HG03565 (cell line): ENCODE data around the gene HNRNPLL.

ENCODE experiments used
- ATAC-seq: cut with Tn5 transposase; IDR thresholded peaks from one replicate; pipeline ENCODE4 v1.9.1; 2021; ENCODE audit warnings: mild to moderate bottlenecking, moderate library complexity; ENCODE audit not compliant: unreplicated experiment

The HNRNPLL gene

DNA sequence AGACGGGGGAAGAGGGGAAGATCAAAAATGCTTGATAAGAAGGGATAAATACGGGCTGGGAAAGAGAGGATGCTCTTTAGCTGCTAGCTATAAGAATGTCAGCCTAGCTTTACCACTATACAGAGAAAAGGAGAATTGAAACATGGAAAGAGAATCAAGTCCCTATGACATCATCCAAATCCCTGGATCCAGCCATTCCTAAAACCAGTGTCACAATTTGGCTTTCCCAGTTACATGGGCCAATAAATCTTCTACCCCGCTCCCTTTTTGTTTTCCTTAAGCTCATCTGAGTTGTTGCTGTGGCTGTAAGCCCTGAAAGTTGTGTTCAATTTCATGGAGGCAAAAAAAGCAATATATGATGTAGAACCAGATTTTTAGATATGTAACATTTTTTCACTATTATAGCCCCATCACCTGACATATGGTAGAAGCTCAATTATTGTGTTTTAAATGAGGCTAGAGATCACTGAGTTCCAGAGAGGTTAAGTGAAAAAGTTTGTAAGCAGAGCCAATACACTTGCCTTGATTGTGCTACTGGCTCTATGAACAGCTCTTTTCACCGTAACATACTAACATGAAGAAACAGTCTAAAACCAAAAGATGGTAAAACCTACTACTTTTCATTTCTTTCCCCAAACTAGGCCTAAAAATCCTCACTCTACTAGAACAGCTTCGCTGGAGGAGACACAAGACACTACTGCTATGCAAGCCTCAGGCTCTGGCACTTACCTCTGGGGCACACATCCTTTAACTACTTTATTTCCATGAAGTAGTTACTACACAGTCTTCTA, 4.3 kb downstream of the HNRNPLL start:
- no peak for ATAC-seq

DNA sequence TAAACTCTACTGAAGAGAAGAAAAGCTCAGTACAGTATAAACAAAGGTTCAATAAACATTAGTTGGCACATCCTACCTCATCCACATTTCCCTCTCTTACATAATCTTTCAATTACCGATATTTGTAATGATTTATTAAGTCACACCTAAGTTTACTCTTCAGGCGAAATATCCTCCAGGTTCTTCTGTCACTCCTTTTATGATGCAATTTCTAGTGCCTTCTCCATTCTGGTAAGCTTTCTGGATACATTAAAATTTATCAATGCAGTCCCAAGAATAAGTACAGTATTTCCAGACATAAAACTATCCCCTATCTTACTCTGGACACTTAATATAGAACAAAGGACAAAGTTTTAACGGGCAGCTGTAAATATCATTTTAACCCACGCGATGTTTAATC, 5.6 kb downstream of the HNRNPLL start:
- no peak for ATAC-seq

DNA sequence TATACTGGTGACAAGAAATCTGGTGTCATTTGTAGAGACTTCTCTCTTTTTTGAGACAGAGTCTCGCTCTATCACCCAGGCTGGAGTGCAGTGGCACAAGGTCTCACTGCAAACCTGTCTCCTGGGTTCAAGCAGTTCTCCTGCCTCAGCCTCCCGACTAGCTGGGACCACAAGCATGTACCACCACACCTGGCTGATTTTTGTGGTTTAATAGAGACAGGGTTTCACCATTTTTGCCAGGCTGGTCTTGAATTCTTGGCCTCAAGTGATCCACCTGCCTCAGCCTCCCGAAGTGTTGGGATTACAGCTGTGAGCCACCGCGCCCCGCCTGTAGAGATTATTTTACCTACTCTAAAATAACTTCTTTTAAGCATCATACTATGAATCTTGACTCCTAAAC, 6.5 kb downstream of the HNRNPLL start:
- no peak for ATAC-seq

GRCh38 chr2:38592951-38593350, 9.8 kb downstream of the HNRNPLL start:
- no peak for ATAC-seq

GRCh38 chr2:38591152-38591551, 11.6 kb downstream of the HNRNPLL start:
- ATAC-seq: no peak

DNA sequence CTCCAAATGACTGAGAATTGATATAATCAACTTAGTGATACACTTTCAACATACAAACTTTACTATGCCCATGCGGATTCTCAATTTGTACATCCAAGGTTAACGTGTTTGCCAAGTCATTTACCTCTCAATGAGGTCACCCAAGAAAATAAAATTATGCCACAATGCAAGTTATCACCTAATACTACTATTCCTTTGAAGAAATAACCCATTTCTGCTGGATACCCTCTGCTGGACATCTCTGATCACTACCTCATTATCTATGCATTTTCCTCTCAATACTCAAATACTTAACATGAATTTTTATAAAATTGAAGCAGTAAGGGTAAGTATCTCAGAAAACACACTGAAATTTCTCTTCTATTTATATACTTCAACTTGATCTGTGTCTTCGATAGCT, 12.7 kb downstream of the HNRNPLL start:
- no peak for ATAC-seq

- ATAC-seq: no peak
Measured at GRCh38 chr2:38586931-38587330, 15.8 kb downstream of the HNRNPLL start.

DNA sequence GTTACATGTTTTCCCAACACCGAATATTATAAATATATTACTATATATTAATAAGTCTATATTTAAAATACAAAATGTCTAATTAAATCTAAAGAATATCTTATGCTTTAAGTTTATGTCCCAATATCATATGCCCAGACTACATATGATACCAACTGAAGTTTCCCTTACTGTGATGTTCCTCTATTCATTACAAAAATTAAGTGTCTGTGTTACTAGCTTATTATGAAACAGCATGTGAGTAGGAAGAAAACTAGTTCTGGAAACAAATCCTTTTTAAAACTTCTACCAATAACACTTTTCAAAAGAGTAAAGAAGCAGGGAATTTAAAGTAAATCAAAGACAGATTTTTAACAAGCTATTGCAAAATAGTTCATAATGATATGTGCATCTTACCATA, 17.8 kb downstream of the HNRNPLL start:
- no peak for ATAC-seq

DNA sequence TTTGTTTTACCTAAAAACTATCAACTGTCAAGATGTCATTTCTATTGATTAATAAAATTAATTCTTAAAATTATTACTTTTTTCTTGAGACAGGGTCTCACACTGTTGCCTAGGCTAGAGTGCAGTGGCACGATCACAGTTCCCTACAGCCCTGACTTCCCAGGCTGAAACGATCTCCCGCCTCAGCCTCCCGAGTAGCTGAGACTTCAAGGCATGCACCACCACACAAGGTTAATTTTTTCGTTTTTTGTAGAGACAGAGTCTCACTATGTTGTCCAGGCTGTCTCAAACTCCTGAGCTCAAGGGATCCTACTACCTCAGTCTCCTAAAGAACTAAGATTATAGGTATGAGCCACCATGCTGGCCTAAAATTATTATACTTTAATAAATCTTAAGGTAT, 18.7 kb downstream of the HNRNPLL start:
- no peak for ATAC-seq

DNA sequence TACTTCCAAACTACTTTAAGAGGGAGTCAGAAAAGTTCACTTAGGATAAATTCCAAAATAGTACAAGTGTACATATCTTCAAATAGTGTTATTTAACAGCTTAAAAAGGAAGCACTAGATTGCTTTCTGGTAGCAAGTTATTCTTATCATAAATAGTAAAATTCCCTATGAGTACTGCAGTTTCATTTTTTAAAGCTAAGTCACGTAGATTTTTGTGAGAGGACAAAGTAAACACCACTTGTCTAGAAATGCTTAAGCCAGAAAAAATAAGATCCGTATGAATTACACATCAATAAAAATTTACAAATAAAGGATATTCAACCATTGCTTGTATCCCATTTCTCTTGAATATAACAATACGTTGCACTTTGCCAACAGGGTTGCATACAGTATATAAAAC, 19.2 kb downstream of the HNRNPLL start:
- no peak for ATAC-seq

DNA sequence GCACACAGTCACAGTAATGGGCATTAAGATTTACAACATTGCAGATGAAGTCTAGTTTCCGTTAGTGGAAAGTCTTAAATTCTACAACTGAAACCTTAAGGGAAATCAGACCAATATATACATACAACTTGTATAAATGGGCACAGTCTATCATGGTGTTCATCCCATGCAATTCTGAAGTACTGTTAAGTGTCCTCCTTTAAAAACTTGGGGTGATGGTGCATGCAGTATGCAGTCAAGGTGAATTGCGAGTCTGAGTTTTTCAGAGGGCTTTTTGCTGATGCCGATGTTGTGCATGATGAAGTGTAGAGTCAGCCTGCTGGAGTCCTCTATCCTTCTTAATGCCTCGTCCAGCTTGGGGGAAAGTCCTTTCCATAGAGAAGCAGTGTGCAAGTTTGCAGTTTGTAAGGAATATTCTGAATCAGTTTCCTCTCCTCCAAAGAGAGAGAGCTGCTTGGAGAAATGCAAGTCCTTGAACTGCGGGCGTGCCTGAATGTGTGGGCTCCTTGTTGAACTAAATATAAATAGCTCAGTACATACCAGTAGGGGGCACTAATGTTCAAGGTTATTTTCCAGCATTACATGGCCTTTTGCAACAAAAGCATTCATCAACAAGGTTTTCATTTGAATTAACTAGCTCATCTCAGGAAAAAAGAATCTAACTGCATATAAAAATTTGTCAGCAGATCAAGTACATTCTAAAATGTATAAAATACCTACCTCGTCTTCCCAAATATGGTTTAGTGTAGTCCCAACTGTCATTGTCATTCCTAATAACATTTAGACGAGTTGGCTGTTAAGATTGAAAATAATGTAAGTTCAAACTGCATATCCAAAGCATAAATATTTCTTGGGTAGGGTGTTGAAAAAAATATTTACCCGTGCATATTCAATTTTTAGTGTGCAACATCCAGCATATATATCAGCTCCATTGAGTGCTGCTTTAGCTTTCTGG, 21.3 kb downstream of the HNRNPLL start:
- ATAC-seq: no peak

GRCh38 chr2:38580115-38580636, 22.6 kb downstream of the HNRNPLL start:
- ATAC-seq: no peak

DNA sequence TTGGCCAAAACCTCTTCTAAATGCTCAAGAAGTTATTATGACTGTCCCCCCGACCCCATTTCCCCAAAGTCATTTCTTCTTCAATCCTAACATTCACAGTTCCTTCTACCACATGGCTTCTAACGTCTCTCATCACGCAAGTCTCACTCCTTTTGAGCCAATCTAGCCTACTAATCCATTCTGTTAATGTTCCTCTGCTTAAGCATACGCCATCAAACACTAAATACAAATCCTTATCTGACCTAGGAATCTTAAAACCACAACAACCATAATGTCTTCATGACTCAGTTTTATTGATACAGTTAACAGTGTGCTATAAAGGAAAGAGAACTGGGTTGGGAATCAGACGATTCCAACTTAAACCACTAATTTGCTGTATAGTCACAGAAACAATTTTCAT, 23.9 kb downstream of the HNRNPLL start:
- no peak for ATAC-seq

- ATAC-seq: no peak
Measured at GRCh38 chr2:38574278-38574677, 28.4 kb downstream of the HNRNPLL start.

DNA sequence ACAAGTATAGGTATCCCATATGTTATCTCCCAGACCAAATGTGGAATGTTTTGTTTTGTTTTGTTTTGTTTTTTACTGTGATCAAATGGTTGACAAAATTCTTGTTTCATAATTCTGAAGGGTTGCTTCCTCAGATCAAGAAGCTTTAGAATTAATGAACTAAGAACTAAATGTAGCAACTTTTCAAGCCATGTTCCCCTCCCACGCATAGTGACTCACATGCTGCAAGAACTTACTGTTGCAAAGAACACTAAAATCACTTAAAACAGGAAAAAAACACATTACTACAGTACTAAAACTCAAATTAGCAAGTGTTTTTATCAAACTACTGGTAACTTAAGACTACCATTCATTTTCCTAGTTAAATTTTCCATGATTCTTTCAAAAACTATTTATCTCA, 30.6 kb downstream of the HNRNPLL start:
- ATAC-seq: no peak

- ATAC-seq: no peak
Measured at GRCh38 chr2:38571193-38571592, 31.5 kb downstream of the HNRNPLL start.

- ATAC-seq: no peak
Measured at GRCh38 chr2:38568724-38569436, 33.8 kb downstream of the HNRNPLL start.

- ATAC-seq: no peak
Measured at GRCh38 chr2:38565333-38565732, 37.4 kb downstream of the HNRNPLL start.

- no peak for ATAC-seq
Measured at GRCh38 chr2:38561691-38562090, 41.0 kb downstream of the HNRNPLL start.

DNA sequence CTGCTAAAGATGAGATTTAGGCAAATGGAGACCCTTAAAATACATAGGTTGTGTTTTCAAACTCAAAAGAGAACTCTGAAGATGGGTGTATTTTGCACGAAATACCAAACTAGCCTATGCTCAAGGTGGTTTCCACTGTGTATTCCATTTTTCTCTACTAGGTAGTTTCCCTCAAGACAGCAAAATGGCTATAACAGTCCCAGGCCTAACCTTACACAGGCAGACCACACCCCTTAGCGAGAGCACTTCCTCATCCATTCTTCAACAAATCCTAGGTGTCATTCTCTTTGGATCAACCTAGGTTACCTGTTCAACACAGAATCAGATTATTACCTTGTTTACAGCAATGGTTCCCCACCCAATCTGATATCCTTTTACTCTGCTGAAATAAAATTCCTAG, 42.6 kb downstream of the HNRNPLL start:
- no peak for ATAC-seq

DNA sequence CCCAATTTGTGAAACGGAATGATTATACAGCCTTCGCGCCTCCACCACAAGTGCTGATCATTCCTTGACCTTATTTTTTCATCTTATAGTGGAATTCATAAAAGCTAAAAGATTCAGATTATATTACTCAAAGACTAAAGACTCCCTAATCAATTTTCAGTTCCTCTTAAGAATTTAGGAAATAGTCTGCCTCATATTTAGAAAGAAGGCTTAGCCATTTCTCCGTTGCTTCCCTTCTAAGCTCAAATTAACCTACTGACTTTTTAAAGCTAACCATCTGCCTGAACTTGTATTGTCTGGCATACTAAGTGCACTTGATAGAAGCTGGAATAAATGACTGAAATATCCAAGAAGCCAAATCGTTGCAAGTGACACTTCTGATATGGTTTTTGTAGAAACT, 44.7 kb downstream of the HNRNPLL start:
- ATAC-seq: no peak
